Endothelial cell of umbilical vein (primary cell): ENCODE measurements around the gene CSMD2. TPM values are rescaled to one million over a fixed set of nuclear protein-coding genes. Genes with fewer than 3 reads are reported as not detected.

Experiments used
- BruUV-seq: library from RNA; stranded (reverse); fragments of 400-500 nt; replicated peaks from 2 replicates; lab custom pipeline; 2021; lab: Mats Ljungman, UMichigan
- CTCF ChIA-PET: fragments of 300-600, 350-600 bp; sonication (Branson Sonifier 250); formaldehyde crosslinking; loops from one replicate; lab custom pipeline; 2021; ENCODE audit warnings: antibody characterized with exemption, inconsistent platforms; lab: Charles Lee
- POLR2A ChIA-PET: fragments of 300-600, 350-600 bp; sonication (Branson Sonifier 250); formaldehyde crosslinking; loops from one replicate; lab custom pipeline; 2021; ENCODE audit warnings: antibody characterized with exemption, inconsistent platforms; lab: Charles Lee
- DNase-seq: peaks from one replicate; pipeline ENCODE4 v3.0.0-alpha.2; 2011; ENCODE audit warnings: low read depth, low spot score
- FAIRE-seq: peaks from 2 replicates; lab custom pipeline; 2011; peaks lifted over from hg19 to GRCh38; lab: Jason Lieb, UNC
- H2AFZ ChIP-seq: 2 replicates; pipeline ENCODE4 v1.6.0; 2012; ENCODE audit warnings: low read depth, low read length, control low read depth, inconsistent platforms
- H3K27ac ChIP-seq: 2 replicates; pipeline ENCODE4 v1.5.1; 2011; ENCODE audit warnings: low read depth, mild to moderate bottlenecking, control low read depth, low read length, moderate library complexity; ENCODE audit not compliant: insufficient read depth
- H3K27me3 ChIP-seq, 2 experiments: 2 replicates each; pipeline versions ENCODE4 v1.6.0 to v1.6.1; 2011; ENCODE audit warnings: low read length in 2 of 2, mixed read lengths in 1 of 2; ENCODE audit not compliant: control insufficient read depth in 2 of 2, insufficient read depth in 2 of 2
- H3K36me3 ChIP-seq, 2 experiments: 2 replicates in 1 of 2; 3 replicates in 1 of 2; pipeline ENCODE4 v1.5.1; 2011; ENCODE audit warnings: low read length in 2 of 2, mild to moderate bottlenecking in 1 of 2, moderate library complexity in 1 of 2; ENCODE audit not compliant: control insufficient read depth in 2 of 2, insufficient read depth in 2 of 2; ENCODE audit errors: extremely low read depth in 1 of 2
- H3K4me1 ChIP-seq: 3 replicates; pipeline ENCODE4 v1.5.1; 2011; ENCODE audit warnings: mild to moderate bottlenecking, low read length; ENCODE audit not compliant: control insufficient read depth, insufficient read depth; ENCODE audit errors: extremely low read depth
- H3K4me2 ChIP-seq: 2 replicates; pipeline ENCODE4 v1.6.1; 2011; ENCODE audit warnings: low read length, control low read depth, mixed read lengths; ENCODE audit not compliant: insufficient read depth
- H3K4me3 ChIP-seq, 3 experiments: fragments of 200-600 bp in 1 of 3; sonication (generic), shearing (Covaris generic) in 1 of 3; replicated peaks in 1 of 3; 2 replicates each; pipeline ENCODE4 v1.5.1; 2011 to 2016; ENCODE audit warnings: control low read depth in 3 of 3, low read length in 3 of 3, mild to moderate bottlenecking in 2 of 3, inconsistent platforms in 1 of 3, low read depth in 1 of 3, moderate library complexity in 1 of 3; ENCODE audit not compliant: insufficient read depth in 1 of 3
- H3K79me2 ChIP-seq: 2 replicates; pipeline ENCODE4 v1.6.0; 2012; ENCODE audit warnings: low read length, inconsistent platforms; ENCODE audit not compliant: control insufficient read depth, insufficient read depth
- H3K9ac ChIP-seq: replicated peaks from 2 replicates; pipeline ENCODE3; 2011; ENCODE audit warnings: low read length, control low read depth; ENCODE audit not compliant: insufficient read depth; ENCODE audit errors: extremely low read depth
- H3K9me1 ChIP-seq: replicated peaks from 3 replicates; pipeline ENCODE4 v1.6.0; 2011; ENCODE audit warnings: mild to moderate bottlenecking, low read length; ENCODE audit not compliant: control insufficient read depth, insufficient read depth; ENCODE audit errors: extremely low read depth
- H3K9me3 ChIP-seq: replicated peaks from 2 replicates; pipeline ENCODE4 v1.5.1; 2012; ENCODE audit warnings: low read length, inconsistent platforms; ENCODE audit not compliant: control insufficient read depth, insufficient read depth
- H4K20me1 ChIP-seq: replicated peaks from 2 replicates; pipeline ENCODE3; 2011; ENCODE audit warnings: mild to moderate bottlenecking, low read length; ENCODE audit not compliant: control insufficient read depth, insufficient read depth; ENCODE audit errors: extremely low read depth
- EZH2 ChIP-seq: IDR thresholded peaks from 2 replicates; pipeline ENCODE4 v1.6.1; 2012; ENCODE audit warnings: borderline replicate concordance, low read depth, mild to moderate bottlenecking, moderate library complexity, low read length, inconsistent platforms; ENCODE audit not compliant: severe bottlenecking
- FOS ChIP-seq: IDR thresholded peaks from 2 replicates; pipeline ENCODE4 v1.6.1; 2011; ENCODE audit warnings: mild to moderate bottlenecking, low read length, moderate library complexity, borderline replicate concordance; ENCODE audit not compliant: insufficient read depth
- GATA2 ChIP-seq: IDR thresholded peaks from 2 replicates; pipeline ENCODE4 v1.7.0; 2011; ENCODE audit warnings: low read depth, mild to moderate bottlenecking, moderate library complexity, mixed read lengths, low read length; ENCODE audit not compliant: insufficient read length, insufficient read depth
- JUN ChIP-seq: IDR thresholded peaks from 2 replicates; pipeline ENCODE4 v1.6.1; 2011; ENCODE audit warnings: borderline replicate concordance, low read depth; ENCODE audit not compliant: insufficient read length, insufficient read depth
- MYC ChIP-seq: IDR thresholded peaks from one replicate; pipeline ENCODE4 v1.6.1; 2011; ENCODE audit warnings: mild to moderate bottlenecking, low read depth, low read length
- POLR2A ChIP-seq: IDR thresholded peaks from 2 replicates; pipeline ENCODE4 v1.6.1; 2012; ENCODE audit warnings: low read depth, mild to moderate bottlenecking, control low read depth, low read length
- POLR2AphosphoS5 ChIP-seq: IDR thresholded peaks from 2 replicates; pipeline ENCODE4 v1.6.1; 2012; ENCODE audit warnings: low read depth, mild to moderate bottlenecking, control low read depth, low read length, moderate library complexity; ENCODE audit not compliant: insufficient read depth
- dilution Hi-C: fragments of 300-500 bp; cut with MboI; formaldehyde crosslinking; loops from one replicate; pipeline ENCODE4 v1.15.0; 2019; ENCODE audit warnings: low sequenced_read_pairs; ENCODE audit not compliant: extremely low pct_ligation_motif_present
- intact Hi-C: fragments of 100-400 bp; cut with micrococcal nuclease; formaldehyde crosslinking; loops from one replicate; pipeline ENCODE4 v1.10.0; 2022
- polyA plus RNA-seq, 4 experiments: library from polyadenylated mRNA; depleted of rRNA in 3 of 4; stranded (reverse) in 3 of 4; unstranded in 1 of 4; fragments of >200 nt; gene quantifications; 2 replicates each; pipeline versions ENCODE4 v1.2.1 to v1.2.3, GENCODE V29; 2011 to 2012; ENCODE audit warnings: missing spikeins in 1 of 4
- total RNA-seq: library from RNA; stranded (reverse); gene quantifications from 2 replicates; pipeline ENCODE4 v1.2.3, GENCODE V29; 2021
- TF ChIP-seq, protein P1 (sequence below): IDR thresholded peaks from 2 replicates; pipeline ENCODE4 v1.6.1; 2011; ENCODE audit not compliant: insufficient read depth, insufficient read length
- TF ChIP-seq, protein P2 (sequence below), 2 donors: IDR thresholded peaks; 1 replicate in 1 of 2; 2 replicates in 1 of 2; pipeline ENCODE4 v1.5.1; 2011; ENCODE audit warnings: low read length in 2 of 2, mild to moderate bottlenecking in 2 of 2, moderate library complexity in 2 of 2, control low read depth in 1 of 2, inconsistent platforms in 1 of 2, low read depth in 1 of 2; ENCODE audit not compliant: insufficient read depth in 1 of 2; ENCODE audit errors: extremely low read depth in 1 of 2

The CSMD2 gene
- total and polyA plus RNA-seq, 2 donors (not counting 3 experiments of a cell fraction or from before 2014, with no cell fraction given): under 0.01 TPM; not detected in 1

DNA sequence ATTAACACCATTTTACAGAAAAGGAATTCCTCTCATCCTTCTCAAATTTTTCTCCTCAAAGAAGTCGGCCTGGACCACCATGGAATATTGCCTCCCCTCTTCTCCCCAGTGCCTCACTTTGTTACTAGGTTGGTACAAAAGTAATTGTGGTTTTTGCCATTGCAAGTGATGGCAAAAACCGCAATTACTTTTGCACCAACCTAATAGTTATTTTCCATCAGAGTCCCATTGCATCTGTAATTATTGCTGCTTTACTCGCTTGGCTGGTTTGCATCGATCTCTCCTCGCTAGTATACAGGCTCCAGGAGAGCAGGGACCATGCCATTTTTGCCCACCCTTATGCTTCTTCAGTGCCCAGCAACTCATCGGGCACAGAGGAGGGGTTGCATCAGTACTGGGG is 10.7 kb upstream of the CSMD2 start:
- dilution Hi-C loops: no loop called here
- ChIA-PET POLR2A (no interaction called here), CTCF (no interaction called here)
- Histone ChIP-seq H3K9me3 (no peaks in the 10 kb centered on the region), H3K4me2 (no peak overlapping the region), H3K9ac (no peak overlapping the region), H4K20me1 (no peaks in the 10 kb centered on the region), H3K79me2 (no peaks in the 10 kb centered on the region), H3K4me1 (no peaks in the 10 kb centered on the region), H3K27ac (no peak overlapping the region), H3K27me3 (no peaks in the 10 kb centered on the region), H3K9me1 (no peaks in the 10 kb centered on the region), H3K36me3 (no peaks in the 10 kb centered on the region), H3K4me3 (no peak overlapping the region), H2AFZ (no peak overlapping the region)
- FAIRE-seq: no peak
- TF ChIP-seq MYC: no peak
- no peak for TF ChIP-seq POLR2A
- TF ChIP-seq EZH2: no peak
- no peak for TF ChIP-seq JUN
- no peak for TF ChIP-seq FOS
- TF ChIP-seq, protein P1, sequence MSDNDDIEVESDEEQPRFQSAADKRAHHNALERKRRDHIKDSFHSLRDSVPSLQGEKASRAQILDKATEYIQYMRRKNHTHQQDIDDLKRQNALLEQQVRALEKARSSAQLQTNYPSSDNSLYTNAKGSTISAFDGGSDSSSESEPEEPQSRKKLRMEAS: no peak
- TF ChIP-seq, protein P2, sequence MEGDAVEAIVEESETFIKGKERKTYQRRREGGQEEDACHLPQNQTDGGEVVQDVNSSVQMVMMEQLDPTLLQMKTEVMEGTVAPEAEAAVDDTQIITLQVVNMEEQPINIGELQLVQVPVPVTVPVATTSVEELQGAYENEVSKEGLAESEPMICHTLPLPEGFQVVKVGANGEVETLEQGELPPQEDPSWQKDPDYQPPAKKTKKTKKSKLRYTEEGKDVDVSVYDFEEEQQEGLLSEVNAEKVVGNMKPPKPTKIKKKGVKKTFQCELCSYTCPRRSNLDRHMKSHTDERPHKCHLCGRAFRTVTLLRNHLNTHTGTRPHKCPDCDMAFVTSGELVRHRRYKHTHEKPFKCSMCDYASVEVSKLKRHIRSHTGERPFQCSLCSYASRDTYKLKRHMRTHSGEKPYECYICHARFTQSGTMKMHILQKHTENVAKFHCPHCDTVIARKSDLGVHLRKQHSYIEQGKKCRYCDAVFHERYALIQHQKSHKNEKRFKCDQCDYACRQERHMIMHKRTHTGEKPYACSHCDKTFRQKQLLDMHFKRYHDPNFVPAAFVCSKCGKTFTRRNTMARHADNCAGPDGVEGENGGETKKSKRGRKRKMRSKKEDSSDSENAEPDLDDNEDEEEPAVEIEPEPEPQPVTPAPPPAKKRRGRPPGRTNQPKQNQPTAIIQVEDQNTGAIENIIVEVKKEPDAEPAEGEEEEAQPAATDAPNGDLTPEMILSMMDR (IDR thresholded peaks at IDR 0.05; ENCODE audit: extremely low read depth in 1 of 2, insufficient read depth in 1 of 2, low read depth in 1 of 2, low read length in 2 of 2): no peak
- no peak for TF ChIP-seq POLR2AphosphoS5
- TF ChIP-seq GATA2: no peak
- no TSS peak for BruUV-seq
- intact Hi-C loops: no loop called here
- no peak for DNase-seq
